Measurements from ENCODE around the gene ATP6V1B1. TPM values are rescaled to one million over a fixed set of nuclear protein-coding genes. Genes with fewer than 3 reads are reported as not detected.
"Not testable (repeated sequence)": the region's sequence is repeated elsewhere in the genome, so short reads cannot be mapped to it uniquely, and the experiment has no call there.

ATP6V1B1 gene
- total RNA-seq, 4 donors from 2014 or later = 7.3 to 110 (median 55.0) TPM

- no peak for TF ChIP-seq POLR2A (IDR thresholded peaks at IDR 0.05)
- TF ChIP-seq, protein P1, sequence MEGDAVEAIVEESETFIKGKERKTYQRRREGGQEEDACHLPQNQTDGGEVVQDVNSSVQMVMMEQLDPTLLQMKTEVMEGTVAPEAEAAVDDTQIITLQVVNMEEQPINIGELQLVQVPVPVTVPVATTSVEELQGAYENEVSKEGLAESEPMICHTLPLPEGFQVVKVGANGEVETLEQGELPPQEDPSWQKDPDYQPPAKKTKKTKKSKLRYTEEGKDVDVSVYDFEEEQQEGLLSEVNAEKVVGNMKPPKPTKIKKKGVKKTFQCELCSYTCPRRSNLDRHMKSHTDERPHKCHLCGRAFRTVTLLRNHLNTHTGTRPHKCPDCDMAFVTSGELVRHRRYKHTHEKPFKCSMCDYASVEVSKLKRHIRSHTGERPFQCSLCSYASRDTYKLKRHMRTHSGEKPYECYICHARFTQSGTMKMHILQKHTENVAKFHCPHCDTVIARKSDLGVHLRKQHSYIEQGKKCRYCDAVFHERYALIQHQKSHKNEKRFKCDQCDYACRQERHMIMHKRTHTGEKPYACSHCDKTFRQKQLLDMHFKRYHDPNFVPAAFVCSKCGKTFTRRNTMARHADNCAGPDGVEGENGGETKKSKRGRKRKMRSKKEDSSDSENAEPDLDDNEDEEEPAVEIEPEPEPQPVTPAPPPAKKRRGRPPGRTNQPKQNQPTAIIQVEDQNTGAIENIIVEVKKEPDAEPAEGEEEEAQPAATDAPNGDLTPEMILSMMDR (IDR thresholded peaks at IDR 0.05) = no peak
- intact Hi-C loops (cut with DNase I; ENCODE audit: low total_unique reads) = no loop called here
- peak in 1 of 2 donors; percentile 59 for DNase-seq (ENCODE audit: low spot score in 2 of 2)
- 70 to 85% methylated on average over 2 of the region's 2 CpGs for WGBS, 2 donors
- H3K4me3 ChIP-seq (ENCODE audit: low read depth, poor library complexity, severe bottlenecking) = no peak overlapping the region
Observed at GRCh38 chr2:70999362-70999761, 63.7 kb downstream of the ATP6V1B1 start.

- peak in 1 of 2 donors; percentile 42 for DNase-seq (ENCODE audit: low spot score in 2 of 2)
- intact Hi-C loops (cut with DNase I; ENCODE audit: low total_unique reads) = not testable (repeated sequence)
Observed at GRCh38 chr2:70999931-71000330, 64.2 kb downstream of the ATP6V1B1 start.

DNA sequence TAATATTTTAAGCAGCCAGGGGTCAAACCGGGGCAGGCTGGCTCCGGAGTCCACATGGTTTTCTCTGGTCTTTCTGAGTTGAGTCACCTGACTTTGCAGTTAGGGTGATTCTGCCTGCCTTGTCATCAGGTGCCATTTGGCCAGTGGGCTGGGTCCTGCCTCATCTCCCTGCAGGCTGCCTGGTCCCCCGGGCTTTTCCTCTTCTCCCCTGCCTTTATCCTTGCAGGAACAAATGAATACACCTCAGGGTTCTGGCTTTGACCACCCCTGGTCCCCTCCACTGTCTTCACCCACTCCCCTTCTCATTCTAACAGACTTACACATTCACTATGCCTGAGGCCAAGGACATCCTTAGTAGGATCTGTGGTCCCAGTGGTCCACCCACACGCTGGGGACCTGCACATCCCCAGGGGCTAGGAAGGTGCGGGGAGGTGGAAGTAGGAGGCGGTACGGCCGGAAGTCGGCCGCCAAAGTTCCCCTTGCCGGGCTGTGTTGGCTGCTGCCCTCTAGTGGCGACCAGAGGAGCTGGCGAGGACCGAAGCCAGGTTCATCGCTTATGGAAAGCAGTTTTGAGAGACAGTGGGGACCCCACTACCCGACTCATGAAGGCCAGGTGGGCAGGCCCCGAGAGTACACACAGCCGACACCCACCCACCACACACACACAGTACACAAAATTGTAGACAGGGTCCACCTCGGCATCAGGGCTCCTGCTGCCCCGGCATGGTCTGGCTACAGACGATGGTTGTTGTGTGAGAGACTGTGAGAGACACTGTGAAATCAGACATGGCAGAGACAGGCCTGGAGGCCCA is 65.3 kb downstream of the ATP6V1B1 start:
- intact Hi-C loops (cut with DNase I; ENCODE audit: low total_unique reads) = no loop called here
- TF ChIP-seq POLR2A (IDR thresholded peaks at IDR 0.05) = no peak
- TF ChIP-seq, protein P1 (IDR thresholded peaks at IDR 0.05) = peak in 1 of 3 donors; percentile 50
- peak; percentile 47 to 94 for DNase-seq (ENCODE audit: low spot score in 2 of 2)
- no peak overlapping the region for H3K4me3 ChIP-seq (ENCODE audit: low read depth, poor library complexity, severe bottlenecking)
- 25 to 27% methylated on average over 12 to 21 of the region's 21 CpGs for WGBS, 2 donors

More at GRCh38 chr2:70999931-71000330, 64.2 kb downstream of the ATP6V1B1 start:
- 98 to 100% methylated on average over 4 to 10 of the region's 10 CpGs for WGBS, 2 donors
- not testable (repeated sequence) for H3K4me3 ChIP-seq (ENCODE audit: low read depth, poor library complexity, severe bottlenecking)

GRCh38 chr2:71001592-71001927 is 65.9 kb downstream of the ATP6V1B1 start:
- H3K4me3 ChIP-seq (ENCODE audit: low read depth, poor library complexity, severe bottlenecking) = no peak overlapping the region
- no peak for DNase-seq (ENCODE audit: low spot score in 2 of 2)
- TF ChIP-seq POLR2A (IDR thresholded peaks at IDR 0.05) = no peak
- TF ChIP-seq, protein P1 (IDR thresholded peaks at IDR 0.05) = no peak
- intact Hi-C loops (cut with DNase I; ENCODE audit: low total_unique reads) = no loop called here
- WGBS, 2 donors = 76 to 92% methylated on average over 5 of the region's 5 CpGs

DNA sequence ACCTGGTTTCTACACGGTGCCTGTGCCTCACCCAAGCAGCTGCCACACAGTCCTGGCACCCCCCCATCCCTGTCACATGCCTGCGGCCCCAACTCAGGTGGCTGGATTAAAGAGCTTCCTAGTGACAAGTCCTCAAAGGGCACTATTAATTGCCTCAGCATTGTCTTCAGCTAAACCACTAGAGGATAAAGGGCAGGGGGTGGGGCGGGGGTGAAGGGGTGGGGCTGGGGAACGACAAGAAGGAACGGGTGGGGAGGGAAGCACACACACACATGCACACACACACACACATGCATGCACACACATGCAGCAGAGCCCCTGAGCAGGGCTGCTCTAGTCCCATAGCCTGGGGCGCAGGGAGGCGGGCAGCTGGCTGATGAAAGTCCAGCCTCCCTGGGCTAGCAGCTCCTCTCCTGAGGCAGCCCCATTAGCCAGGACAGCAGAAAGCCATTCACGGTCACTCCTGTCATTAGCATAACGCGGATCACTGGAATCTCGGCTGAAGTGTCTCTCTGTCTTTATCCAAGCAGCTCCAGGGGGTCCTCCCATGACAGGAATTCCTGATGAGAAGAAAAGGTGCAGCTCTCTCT is 66.4 kb downstream of the ATP6V1B1 start:
- no peak overlapping the region for H3K4me3 ChIP-seq (ENCODE audit: low read depth, poor library complexity, severe bottlenecking)
- intact Hi-C loops (cut with DNase I; ENCODE audit: low total_unique reads) = no loop called here
- DNase-seq (ENCODE audit: low spot score in 2 of 2) = peak in 1 of 2 donors; percentile 81
- no peak for TF ChIP-seq POLR2A (IDR thresholded peaks at IDR 0.05)
- 35 to 37% methylated on average over 11 of the region's 11 CpGs for WGBS, 2 donors

DNA sequence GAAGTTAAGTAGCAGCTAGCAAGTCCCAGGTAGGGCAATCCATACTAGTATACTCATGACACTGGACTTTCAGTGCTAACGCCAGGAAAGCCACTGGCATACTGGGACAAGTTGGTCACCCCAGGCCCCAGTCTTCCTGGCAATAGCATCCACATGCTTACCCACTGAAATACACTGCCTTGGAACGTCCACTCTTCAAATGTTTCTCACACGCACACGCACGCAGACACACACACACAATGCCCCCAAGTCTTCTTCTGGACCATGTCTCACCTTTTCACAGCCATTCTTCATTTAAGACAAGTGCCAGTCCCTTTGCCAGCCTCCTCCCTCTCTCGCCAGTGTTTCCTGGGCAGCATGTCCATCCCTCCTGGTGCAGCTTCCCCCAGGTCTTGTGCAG is 67.7 kb downstream of the ATP6V1B1 start:
- 82 to 86% methylated on average over 6 of the region's 6 CpGs for WGBS, 2 donors
- TF ChIP-seq, protein P1 (IDR thresholded peaks at IDR 0.05) = no peak
- no peak for TF ChIP-seq POLR2A (IDR thresholded peaks at IDR 0.05)
- DNase-seq (ENCODE audit: low spot score in 2 of 2) = peak in 1 of 2 donors; percentile 29
- intact Hi-C loops (cut with DNase I; ENCODE audit: low total_unique reads) = no loop called here
- no peak overlapping the region for H3K4me3 ChIP-seq (ENCODE audit: low read depth, poor library complexity, severe bottlenecking)
